Measurements from ENCODE around the gene NFIC.
A peak's percentile ranks its signal among the peaks of the same experiment; 100 is the strongest.

Gene NFIC

DNA sequence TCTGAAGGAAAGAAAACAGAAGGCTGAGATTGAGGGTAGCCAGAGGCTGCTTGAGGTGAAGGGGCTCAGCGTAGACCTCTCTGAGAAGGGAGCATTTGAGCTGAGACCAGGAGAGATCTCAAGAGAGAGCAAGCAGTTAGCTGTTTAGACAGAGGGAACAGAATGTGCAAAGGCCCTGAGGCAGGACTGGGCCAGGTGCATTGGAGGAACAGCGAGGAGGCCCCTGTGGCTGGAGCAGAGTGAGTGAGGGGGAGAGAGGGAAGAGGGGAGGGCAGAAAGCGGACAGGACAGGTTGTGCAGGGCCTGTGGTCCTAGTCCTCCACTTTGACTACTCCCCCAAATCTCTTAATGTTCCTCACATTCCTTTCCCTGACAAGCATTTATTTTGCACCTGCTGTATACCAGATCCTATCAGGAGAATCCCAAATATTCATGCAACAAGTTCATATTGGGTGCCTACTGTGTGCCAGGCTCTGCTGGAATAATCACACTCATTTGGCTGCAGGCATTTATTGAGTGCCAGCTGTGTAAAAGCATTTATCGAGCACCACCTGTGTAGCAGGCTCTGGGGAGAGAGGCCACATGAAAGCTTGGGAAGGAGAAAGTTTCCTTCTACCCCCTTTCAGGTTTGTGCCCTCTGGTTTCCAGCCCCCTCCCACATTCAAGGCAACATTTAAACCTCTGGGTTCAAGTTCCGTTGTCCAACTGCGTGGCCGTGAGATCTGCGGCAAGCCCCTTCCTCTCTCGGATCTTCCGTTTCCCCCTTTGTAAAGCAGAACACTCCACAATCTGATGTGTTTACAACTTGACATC lies 36.5 kb downstream of the NFIC start:
- Histone ChIP-seq H3K9ac (ENCODE audit: low read length) (no peak overlapping the region), H3K9me3 (replicated peaks; ENCODE audit: insufficient read depth, low read length) (no peaks in the 10 kb centered on the region), H3K27ac (ENCODE audit: low read length) (no peak overlapping the region), H3F3A (ENCODE audit: insufficient read depth, low read length) (no peaks in the 10 kb centered on the region), H4K20me1 (ENCODE audit: insufficient read depth, low read length) (no peaks in the 10 kb centered on the region), H3K79me2 (ENCODE audit: low read length) (no peaks in the 10 kb centered on the region), H3K27me3 (replicated peaks; ENCODE audit: insufficient read depth, low read length) (peaks cover 97% of the 10 kb centered on the region), H3K36me3 (replicated peaks; ENCODE audit: insufficient read depth, low read length) (no peaks in the 10 kb centered on the region), H3K4me2 (ENCODE audit: low read depth, low read length) (no peak overlapping the region), H3K4me1 (ENCODE audit: low read length) (no peaks in the 10 kb centered on the region), H3K4me3 (ENCODE audit: low read length) (no peak overlapping the region), H3K9me2 (replicated peaks; ENCODE audit: insufficient read depth, low read length) (no peaks in the 10 kb centered on the region), H2AFZ (ENCODE audit: low read length) (no peak overlapping the region)
- no peak for DNase-seq
- no peak for TF ChIP-seq EZH2 (optimal IDR thresholded peaks at IDR 0.05; ENCODE audit: low read depth, low read length)
- TF ChIP-seq EZH2phosphoT487 (IDR thresholded peaks at IDR 0.05; ENCODE audit: low read length), result no peak
- TF ChIP-seq, protein P1, sequence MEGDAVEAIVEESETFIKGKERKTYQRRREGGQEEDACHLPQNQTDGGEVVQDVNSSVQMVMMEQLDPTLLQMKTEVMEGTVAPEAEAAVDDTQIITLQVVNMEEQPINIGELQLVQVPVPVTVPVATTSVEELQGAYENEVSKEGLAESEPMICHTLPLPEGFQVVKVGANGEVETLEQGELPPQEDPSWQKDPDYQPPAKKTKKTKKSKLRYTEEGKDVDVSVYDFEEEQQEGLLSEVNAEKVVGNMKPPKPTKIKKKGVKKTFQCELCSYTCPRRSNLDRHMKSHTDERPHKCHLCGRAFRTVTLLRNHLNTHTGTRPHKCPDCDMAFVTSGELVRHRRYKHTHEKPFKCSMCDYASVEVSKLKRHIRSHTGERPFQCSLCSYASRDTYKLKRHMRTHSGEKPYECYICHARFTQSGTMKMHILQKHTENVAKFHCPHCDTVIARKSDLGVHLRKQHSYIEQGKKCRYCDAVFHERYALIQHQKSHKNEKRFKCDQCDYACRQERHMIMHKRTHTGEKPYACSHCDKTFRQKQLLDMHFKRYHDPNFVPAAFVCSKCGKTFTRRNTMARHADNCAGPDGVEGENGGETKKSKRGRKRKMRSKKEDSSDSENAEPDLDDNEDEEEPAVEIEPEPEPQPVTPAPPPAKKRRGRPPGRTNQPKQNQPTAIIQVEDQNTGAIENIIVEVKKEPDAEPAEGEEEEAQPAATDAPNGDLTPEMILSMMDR (IDR thresholded peaks at IDR 0.05; ENCODE audit: low read length), result no peak

DNA sequence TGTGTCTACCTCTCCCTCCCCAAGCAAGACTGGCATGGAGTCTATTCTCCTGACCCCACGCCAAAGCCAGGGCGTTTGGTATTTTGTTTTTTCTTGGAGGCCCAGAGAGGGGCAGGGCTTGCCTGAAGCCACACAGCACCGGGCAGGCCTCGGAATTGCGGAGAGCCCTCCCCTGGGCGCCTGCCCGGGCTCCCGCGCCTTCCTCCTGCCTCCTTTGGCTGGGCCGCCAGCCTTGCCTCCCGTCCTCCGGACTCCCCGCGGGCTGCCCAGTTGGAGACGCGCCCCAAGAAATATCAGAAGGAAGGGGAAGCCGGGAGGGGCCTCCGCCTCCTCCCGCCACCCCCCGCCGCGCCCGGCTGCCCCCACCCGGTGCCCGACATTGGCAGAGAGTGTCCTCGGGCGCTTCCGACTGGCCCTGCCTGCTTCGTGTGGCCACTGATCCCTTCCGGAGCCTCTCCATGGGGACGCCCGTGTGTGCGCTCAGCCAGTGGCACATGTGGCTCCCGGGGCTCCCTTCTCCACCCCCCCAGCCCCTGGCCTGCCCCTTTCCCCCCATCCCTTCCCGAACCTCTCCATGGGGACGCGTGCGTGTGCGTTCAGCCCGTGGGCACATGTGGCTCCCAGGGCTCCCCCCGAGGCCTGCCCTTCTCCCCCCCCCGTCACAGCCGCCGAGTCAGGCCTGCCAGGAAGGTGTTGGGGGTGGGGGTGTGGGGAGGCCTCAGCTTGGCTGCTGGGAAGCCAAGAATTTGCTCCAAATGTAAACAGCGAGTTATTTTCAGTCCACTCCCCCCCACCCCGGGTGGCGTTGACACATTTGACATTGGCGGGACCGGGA lies 37.3 kb downstream of the NFIC start:
- no peak for DNase-seq
- Histone ChIP-seq H3K79me2 (ENCODE audit: low read length) (no peaks in the 10 kb centered on the region), H3K4me2 (ENCODE audit: low read depth, low read length) (no peak overlapping the region), H4K20me1 (ENCODE audit: insufficient read depth, low read length) (no peaks in the 10 kb centered on the region), H2AFZ (ENCODE audit: low read length) (0 out of 2 replicates have a peak overlapping the region, but pooled peaks have one; percentile 23), H3F3A (ENCODE audit: insufficient read depth, low read length) (no peaks in the 10 kb centered on the region), H3K27me3 (replicated peaks; ENCODE audit: insufficient read depth, low read length) (peaks cover 97% of the 10 kb centered on the region), H3K4me3 (ENCODE audit: low read length) (no peak overlapping the region), H3K9ac (ENCODE audit: low read length) (no peak overlapping the region), H3K9me2 (replicated peaks; ENCODE audit: insufficient read depth, low read length) (no peaks in the 10 kb centered on the region), H3K36me3 (replicated peaks; ENCODE audit: insufficient read depth, low read length) (no peaks in the 10 kb centered on the region), H3K4me1 (ENCODE audit: low read length) (no peaks in the 10 kb centered on the region), H3K9me3 (replicated peaks; ENCODE audit: insufficient read depth, low read length) (no peaks in the 10 kb centered on the region), H3K27ac (ENCODE audit: low read length) (no peak overlapping the region)
- no peak for TF ChIP-seq EZH2phosphoT487 (IDR thresholded peaks at IDR 0.05; ENCODE audit: low read length)
- TF ChIP-seq EZH2 (optimal IDR thresholded peaks at IDR 0.05; ENCODE audit: low read depth, low read length), result no peak
- TF ChIP-seq, protein P1 (IDR thresholded peaks at IDR 0.05; ENCODE audit: low read length), result no peak

DNA sequence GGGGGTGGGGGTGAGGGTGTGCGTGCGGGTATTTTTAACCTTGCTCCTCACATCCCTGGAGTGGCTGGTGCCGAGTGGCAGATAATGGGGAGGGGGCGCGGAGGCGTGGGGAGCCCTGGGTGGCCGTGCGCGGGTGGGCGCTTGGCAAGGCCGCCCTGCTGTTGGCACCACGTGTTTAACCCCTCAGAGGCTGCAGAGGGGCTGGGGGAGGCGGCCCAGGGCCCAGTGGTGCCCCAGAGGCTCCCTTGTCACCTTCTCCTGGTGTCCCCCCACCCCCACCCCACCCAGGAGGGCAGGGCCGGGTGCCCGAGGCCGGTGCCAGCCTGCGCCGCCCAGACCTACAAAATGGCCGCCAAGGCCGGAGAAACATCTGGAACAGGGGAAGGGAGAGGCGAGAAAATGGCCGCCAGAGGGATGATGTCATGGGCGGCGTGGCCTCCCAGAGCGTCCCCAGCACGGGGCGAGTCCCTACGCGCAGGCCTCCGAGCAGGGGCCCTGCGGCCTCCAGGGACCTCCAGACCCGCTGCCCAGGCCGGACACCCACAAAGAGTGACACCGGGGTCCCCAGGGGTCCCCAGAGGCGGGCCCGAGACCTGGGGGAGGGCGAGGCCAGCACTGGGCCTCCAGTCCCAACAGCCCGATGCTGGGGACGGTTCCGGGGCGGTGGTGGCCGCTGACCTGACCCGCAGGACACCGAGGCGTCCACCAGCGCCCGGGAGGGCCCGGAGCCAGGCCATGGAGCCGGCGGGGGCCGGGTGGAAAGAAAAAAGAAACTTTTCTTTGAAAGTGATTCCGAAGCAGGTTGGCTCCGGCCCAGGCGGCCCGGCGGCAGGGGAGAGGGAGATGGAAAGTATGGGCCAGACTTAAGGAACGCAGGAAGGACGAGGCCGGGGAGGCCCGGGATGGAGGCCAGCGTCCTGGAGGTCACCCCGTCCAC lies 38.2 kb downstream of the NFIC start:
- Histone ChIP-seq H3K27me3 (replicated peaks; ENCODE audit: insufficient read depth, low read length) (peaks cover 97% of the 10 kb centered on the region), H3K4me1 (ENCODE audit: low read length) (no peaks in the 10 kb centered on the region), H3K4me3 (ENCODE audit: low read length) (no peak overlapping the region), H3K79me2 (ENCODE audit: low read length) (no peaks in the 10 kb centered on the region), H4K20me1 (ENCODE audit: insufficient read depth, low read length) (no peaks in the 10 kb centered on the region), H3K9ac (ENCODE audit: low read length) (no peak overlapping the region), H3K27ac (ENCODE audit: low read length) (no peak overlapping the region), H3K9me3 (replicated peaks; ENCODE audit: insufficient read depth, low read length) (no peaks in the 10 kb centered on the region), H3K36me3 (replicated peaks; ENCODE audit: insufficient read depth, low read length) (no peaks in the 10 kb centered on the region), H3F3A (ENCODE audit: insufficient read depth, low read length) (no peaks in the 10 kb centered on the region), H3K4me2 (ENCODE audit: low read depth, low read length) (no peak overlapping the region), H2AFZ (ENCODE audit: low read length) (0 out of 2 replicates have a peak overlapping the region, but pooled peaks have one; percentile 23), H3K9me2 (replicated peaks; ENCODE audit: insufficient read depth, low read length) (no peaks in the 10 kb centered on the region)
- DNase-seq, result no peak
- TF ChIP-seq EZH2phosphoT487 (IDR thresholded peaks at IDR 0.05; ENCODE audit: low read length) (no peak), EZH2 (optimal IDR thresholded peaks at IDR 0.05; ENCODE audit: low read depth, low read length) (no peak)
- TF ChIP-seq, protein P1 (IDR thresholded peaks at IDR 0.05; ENCODE audit: low read length), result no peak

Data from MM.1S (cell line).